Activated T-helper 1 cell treated with Interleukin-2 at 50 U/mL for 16 hours (primary cell): ENCODE data around the gene SAMHD1.
A peak's percentile ranks its signal among the peaks of the same experiment; 100 is the strongest.

Source experiments
- DNase-seq: peaks from one replicate; pipeline ENCODE4 v3.0.0-alpha.2; 2020; ENCODE audit warnings: low read depth

The SAMHD1 gene

DNA sequence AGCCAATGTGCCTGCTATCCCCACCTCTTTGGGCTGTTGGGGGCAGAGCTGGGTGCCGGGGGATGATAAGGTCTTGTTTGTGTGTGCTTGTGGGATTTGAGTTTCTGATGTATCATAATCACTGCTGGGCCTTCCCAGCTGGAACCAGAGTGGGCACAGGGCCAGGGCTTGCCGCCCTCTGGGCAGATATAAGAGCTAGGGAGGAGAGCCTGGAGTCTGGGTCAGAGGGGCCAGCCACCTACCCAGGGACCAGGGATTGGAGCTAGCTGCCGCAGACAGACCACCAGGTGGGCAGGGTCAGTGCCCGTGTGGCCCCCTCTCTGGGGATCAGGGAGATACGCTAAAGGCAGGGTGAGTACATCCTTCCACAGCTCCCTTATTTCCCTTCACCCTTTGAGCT is 78.7 kb downstream of the SAMHD1 start:
- DNase-seq, result no peak

DNA sequence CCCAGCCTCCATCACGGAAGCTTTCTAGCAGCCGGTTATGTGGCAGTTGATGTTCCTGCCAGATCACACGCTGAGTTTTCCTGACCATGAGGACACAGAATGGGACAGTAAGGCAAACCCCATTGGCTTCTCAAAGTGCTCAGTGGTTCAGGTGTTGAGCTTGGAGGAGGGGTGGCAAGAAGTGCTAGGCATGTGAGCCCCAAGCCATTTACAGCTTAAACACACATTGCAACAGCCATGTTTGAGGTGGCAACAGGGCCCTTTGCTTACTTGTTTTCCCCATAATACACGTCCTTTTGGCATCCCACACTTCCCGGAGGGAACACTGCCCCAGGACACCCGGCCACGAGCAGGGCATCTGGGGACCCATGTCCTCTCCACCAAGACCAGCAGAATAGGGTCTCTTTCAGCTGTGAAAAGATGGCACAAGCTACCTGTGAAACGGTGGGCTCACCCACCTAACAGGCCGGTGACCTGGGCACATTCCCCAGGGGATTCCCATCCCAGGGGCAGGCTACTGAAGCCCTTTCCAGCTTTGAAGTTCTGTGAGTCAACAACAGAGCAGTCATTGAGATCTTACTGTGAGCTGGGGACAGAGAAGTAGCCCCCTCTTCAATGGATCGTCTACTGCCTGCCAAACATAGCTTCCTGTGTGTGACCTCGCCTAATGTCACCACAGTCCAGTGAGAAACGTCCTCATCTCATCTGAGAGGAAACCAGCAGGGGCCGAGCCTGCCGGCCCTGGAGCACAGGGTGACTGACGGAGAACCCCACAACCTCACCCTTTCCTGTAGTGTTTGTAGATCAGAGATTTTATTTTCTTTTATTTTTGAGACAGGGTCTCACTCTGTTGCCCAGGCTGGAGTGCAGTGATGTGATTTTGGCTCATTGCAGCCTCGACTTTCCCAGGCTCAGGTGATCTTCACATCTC is 79.6 kb downstream of the SAMHD1 start:
- DNase-seq, result no peak

DNA sequence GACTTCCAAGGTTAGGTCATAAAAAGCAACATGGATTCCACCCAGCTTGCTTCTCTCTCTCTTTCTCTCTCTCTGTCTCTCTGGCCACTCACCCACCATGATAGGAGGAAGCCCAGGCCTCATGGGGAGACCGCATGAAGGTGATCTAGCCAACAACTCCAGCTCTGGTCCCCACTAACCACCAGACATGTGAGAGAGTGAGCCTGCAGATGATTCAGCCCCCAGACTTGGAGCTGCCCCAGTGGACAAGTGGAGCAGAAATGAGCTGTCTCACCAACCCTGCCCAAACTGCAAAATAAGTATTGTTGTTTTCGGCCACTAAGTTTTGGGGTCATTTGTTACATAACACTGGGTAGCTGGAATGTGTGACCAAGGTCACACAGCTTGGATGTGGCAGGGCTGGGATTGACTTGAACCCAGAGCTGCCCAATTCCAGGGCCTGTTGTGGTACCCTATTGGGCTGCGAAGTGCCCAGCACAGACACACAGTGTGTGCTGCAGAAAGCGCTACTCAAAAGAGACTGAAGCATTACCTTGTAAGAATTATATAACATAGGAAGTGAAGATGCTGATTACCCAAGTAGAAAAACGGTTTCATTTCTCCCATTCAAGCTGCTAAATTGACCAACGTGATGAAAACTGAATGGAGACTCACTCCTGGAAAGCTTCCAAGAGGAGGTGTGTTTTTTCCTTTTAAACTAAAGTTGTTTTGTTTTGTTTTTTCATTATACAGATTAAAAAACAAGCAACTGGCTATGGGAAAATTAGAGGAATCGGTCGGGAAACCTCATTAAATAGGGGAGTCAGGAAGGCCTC is 84.6 kb downstream of the SAMHD1 start:
- DNase-seq, result no peak

DNA sequence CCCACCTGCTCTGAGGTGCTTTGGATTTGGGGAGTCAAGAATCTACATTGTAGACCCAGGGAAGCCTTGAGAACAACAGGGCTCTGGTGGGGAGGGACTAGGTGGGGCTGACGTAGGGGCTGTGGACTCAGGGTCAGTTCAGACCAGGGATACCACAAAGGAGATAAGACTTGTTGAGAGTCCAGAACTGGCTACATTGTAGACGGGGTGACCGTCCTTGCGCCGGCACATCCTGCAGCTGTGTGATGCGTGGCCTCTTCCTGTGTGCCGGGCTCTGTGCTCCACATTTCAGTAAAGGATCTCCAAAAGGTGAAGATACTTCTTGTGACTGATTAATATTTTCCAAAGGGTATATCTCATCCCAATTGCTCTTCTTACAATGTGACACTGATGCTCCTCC is 85.3 kb downstream of the SAMHD1 start:
- DNase-seq, result no peak

DNA sequence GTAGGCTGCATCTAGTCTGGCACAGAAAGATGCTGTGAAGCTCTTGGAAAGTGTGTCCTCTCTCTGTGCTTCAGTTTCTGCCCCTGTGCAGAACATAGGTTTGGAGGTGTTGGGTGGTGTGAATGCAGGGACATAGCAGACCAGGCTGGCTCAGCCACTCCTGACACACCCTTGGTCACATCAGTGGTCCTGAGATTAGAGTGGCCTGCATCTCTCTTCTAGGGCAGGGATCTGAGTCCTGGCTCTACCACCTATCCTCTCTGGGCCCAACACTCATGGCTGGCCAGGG is 85.7 kb downstream of the SAMHD1 start:
- DNase-seq, result no peak

DNA sequence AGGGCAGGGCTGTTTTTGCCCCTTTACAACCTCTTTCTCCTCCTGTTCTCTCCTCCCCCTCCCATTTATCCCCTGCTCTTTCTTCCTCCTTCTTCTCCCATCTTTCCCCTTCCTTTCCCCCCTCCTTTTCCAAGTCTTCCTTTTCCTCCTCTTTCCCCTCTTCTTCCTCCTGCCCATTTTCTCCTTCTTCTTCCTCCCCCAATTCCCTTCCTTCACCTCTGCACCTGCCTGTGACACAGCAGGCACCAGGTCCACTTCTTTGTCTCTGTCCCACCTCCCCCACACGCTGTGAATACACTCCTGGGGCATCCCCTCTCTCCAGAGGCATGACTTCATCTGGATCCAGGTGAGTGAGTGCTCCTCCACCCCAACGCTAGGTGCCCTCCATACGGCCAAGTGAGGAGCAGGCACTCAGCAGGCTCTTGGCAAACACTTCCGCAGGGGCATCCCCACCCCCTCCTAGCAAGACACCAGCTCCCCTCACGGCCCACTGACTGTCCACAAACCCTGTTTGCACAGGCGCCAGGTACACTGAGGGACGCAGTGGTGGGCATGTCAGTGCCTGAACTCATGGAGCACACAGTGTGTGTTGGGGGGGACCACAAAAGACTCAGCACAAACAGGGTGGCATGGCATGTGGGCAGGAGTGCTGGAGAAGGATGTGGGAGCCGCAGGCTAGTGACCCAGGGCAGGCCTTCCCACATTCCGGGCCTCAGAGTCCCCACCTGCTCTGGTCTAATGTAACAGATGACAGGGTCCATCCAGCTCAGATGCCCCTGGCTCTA is 86.2 kb downstream of the SAMHD1 start:
- DNase-seq, result no peak

DNA sequence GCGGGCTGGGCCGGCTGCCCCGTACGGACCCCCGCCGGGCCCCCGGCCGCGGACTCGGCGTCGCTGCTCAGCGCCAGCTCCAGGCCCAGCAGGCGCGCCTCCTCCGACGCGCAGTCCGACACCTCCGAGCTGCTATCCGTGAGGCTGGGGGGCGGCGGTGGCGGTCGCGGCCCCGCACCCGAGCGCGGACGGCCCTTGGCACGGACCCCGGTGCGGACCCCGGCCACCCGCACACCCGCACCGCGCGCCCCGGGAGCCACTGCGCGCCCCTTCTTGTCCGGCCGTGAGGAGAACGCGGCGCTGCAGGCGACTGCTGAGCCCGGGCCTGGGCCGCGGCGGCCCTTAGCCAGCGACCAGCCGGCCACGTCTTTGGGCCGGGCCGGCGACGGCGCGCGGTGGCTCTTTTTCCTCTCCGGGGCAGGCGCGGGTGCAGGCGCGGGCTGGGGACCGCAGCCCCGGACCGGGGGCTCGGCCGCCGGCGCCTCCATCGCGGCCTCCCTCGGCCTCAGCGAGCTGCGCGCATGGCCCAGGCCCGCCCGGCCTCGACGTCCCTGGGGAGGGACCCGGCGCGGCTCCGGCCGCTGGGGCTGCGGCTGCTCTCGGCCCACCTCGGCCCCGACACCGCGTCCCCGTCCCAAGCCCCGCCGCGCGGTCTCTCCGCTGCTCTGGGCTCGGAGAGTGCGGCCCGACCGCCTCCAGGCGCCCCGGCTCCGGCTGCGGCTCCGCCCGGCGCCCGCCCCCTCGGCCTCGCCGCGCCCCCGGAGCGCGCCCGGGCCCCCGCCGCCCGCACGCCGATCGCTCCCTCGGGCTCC is 88.4 kb downstream of the SAMHD1 start:
- no peak for DNase-seq

DNA sequence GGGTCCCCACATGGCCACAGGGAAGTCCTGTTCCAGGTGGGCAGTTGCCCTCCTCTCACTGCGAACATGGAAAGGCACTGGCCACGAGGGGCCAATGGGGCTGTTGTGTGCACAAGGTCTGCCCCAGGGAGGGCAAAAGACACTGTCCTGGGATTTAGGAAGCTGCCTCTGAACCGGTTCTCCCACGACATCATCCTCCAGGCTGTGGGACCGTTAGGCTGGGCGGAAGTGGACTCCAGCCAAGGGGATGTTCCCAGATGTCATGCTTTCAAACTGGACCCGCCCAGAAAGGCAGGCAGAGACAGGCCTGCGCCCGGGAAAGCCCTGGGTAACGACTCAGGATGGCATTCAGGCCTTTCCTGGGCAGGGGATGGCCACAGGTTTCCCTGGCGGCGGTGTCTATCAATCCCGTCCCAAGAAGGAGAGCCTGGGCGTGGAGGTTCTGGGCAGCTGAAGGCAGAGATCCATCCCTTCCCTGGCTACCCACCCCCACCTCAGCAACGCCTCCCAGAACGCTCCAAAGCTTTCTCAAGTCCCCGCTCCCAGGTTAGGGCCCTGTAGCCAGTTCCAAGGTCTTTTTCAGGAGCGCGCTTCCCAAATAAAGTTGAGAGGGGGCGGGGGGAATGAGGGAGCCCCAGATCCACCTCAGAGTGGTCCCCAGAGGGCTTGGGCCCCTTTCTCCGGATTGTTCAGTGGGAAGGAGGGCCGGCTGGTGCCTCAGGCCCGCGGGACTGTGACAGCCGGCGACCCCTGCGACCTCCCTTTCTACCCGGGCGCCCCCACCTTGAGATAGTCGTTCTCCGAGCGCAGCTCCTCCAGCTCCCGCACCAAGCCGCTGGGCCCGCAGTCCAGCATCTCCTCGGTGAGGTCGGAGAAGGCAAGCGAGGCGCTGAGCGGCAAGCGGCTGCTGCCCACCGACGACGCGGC is 89.4 kb downstream of the SAMHD1 start:
- no peak for DNase-seq

DNA sequence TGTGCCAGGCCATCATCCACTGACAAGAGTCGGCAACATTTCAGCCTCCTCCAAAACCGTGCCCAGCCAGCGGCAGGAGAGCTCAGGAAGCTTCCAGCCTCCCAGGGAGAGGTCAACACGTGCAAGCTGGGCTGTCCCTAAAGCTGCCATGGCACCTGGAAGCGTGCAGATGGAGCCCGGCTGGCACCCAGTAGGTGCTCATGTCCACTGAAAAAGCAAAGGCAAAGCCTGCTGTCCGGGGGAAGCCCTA is 90.0 kb downstream of the SAMHD1 start:
- DNase-seq, result no peak

DNA sequence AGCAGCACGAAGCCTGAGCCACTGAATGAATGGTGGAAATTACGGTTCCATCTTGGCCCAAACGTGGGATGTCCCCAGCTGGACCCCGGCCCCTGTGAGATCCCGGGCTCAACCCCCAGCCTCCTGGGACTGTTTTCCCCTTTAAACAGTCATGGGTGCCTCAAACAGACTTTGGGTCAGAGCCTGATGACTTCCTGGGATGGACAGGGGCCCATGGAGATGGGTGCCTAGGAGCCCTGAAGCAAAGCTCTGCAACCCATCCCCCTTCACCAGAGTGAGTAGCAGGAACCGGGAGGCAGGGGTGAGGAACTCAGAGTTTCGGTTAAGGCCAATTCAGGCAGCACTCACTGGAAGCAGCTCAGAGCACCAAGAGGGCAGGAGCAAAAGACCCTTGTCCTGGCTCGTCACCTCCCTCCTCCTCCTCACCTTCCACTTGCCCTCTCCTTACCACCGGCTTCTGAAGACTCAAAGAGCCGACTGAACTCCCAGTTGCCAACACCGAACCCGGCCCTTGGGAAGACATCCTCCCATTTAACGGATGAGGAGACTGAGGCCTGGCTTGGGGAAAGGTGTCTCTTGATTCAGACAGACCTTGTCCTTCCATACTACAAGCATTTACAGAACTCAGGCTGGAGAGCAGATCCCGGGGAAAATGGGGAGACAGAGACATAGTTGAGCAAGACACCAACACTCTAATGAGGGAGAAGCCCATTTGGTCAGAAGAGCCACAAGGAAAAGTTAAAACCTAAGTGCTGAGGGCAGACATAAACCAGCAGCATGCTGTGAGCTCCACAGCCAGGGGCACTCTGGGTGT is 90.5 kb downstream of the SAMHD1 start:
- DNase-seq, result no peak

DNA sequence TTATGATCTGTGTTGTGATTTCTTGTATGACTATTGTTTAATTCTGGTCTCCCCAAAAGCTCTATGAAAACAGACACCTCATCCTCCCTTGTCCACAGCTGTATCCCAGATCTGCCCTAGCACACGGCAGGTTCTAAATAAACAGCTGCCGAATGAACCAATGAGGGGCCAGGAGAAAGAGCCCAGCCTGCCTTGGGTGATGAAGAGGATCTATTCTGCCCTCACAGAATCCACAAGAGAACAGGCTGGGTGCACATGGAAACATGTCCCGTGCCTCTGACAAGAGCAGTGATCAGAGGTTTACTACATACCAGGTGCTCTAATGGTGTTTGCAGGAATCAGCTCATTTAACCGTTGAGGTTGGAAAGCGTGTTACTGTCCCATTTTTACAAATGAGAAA is 91.2 kb downstream of the SAMHD1 start:
- no peak for DNase-seq

DNA sequence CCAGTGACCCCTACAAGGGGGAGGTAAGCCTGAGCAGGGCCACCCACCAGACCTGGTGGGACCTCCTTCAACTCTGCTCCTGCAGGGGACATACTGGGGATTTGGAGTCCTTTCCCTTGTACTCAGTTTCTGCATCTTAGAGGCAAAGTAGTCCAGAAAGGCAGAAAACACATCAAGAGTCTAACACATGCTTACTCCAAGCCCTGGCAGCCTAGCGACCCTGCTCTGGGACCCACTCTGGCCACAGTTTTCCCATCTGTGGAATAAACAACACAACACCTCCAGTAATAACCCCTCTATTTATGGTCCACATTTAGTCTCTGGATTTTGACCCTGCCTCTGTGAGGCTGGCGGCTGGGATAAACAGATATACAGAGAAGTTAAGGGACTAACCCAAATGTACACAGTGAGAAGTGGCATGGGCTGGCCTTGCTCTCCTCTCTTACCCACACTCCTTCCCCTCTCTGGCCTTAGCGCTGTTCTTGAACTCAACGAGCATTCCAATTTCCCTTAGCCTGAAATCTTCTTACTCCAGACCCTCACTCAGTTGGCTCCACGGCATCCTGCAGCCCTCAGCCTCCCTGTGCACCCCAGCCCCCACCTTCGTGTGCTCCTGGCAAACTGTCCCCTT is 91.7 kb downstream of the SAMHD1 start:
- DNase-seq, result no peak

DNA sequence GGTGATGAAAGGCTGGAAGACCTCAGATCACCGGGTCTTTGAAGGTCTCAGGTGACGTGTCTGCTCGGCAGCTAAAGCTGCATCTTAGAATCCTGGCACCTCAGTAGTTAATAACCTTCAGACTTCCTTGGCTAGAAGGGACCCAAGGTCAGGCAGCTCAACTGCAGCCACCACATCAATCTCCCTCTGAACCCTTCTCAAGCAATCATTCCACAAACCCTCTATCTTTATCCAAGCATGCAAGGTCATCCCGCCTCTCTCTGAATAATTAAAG is 92.3 kb downstream of the SAMHD1 start:
- DNase-seq, result no peak

DNA sequence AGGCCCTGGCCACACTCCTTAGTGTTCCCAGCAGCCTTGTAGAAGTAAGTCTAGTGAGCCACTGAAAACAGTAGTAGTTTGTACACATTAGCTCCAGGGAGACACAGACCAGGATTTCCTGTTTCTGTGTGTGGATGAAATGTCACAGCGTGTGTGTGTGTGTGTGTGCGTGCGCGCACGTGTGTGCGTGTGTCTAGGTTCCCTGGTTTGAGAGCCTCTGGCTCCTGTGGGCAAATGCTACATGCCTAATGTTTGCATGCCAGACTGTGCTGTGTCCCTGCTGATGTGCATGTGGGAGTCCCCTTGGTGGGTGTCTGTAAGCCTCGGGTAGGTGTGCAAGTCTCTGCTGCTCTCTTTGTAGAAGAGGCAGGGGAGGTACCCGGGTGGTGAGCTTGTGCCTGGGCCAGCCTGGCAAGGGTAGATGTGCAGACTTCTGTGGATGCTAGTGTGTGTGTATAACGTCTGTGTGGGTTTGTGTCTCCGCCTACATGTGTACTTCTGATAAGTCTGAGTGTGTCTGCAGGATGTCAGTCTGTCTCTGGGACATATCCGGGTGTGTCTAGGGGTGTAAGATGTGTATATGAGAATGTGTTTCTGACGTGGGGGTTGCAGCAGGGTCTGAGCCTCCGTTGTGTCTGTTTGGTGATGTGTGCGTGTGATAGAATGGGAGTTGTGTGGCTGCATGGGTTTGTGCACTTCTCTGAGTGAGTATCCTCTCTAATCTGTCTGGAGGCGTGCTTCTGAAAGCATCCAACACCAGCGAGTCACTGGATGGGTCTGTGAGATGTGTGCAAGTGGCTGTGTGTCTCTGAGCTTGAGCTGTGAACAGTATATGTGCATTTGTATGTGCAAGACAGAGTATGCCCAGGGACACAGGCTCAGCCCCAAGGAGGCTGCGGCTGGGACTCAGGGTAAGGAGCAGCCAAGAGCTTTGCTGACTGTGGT is 94.5 kb downstream of the SAMHD1 start:
- DNase-seq, result peak; percentile 20

DNA sequence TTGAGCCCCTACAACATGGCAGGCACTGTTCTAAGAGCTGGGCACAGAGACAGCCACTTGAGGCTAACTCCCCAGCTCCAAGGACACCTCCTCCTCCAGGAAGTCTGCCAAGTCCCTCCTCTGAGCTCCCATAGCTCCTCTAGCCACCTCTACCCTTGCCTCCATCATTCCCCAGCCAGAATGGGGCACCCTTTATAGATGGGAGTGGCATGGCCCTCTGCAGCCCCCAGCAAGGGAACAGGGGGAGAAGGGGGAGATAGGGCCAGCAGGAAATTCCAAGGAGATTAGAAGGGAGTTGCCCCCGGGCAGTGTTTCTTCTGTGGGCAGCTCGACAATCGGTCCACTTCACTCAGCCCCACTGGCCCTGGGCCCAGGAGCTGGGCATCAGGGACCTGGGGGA is 95.3 kb downstream of the SAMHD1 start:
- no peak for DNase-seq

DNA sequence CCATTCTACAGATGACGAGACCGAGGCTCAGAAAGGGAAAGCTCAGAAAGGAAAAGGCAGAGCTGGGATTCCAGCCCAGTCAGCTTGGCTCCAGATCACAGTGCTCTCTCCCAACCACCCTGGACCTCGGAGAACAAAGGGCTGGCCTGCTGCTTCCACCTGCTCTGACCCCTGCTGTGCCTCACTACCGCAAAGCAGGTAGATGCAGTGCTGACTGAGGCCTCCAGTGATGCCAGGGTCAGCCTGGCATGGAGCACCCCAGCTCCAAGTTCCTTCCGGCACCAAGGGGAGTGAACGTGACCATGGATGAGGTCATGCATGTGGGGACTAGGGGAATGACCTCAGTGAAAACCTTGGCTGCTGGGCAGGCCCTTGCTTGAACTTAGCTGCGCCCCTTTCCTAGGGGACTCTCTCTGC is 96.3 kb downstream of the SAMHD1 start:
- no peak for DNase-seq

DNA sequence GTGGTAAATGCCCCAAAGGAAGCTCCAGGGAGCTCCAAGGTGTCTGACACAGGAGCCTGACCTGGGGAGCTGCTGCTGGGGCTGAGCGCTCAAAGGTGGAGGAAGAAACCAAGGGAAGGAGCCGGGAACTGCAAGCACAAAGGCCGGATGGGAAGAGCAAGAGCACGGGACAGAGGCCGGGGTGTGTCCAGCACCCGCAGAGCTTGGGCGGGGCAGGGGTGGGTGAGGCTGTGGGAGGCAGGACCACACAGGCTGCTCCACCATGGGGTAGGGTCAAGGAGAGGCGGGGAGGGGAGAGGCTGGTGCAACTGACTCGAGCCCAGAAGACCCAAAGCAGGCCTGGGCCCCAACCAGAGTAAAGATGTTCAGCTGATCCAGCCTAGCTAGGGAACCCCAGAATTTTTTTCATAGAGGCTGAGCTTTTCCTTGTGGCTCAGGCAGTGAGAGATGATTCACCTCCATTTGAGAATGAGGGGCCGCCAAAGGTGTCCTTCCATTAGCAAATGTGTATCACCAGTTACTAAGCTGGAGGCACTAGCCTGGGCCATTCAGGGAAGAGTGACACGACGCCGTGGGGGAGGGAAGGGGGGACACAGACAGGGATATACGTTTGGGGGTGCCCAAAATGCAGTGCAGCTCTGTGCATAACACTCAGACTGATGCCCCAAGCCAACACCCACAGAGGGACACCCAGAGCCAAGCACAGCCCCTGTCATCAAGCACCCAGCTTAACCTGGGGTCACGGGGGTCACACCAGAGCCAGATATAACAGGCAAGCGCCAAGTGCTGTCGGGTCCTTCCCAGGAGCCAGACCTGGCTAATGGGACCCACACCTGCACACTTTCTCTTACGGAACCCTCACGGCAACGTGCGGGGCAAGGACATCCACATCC is 96.9 kb downstream of the SAMHD1 start:
- no peak for DNase-seq

DNA sequence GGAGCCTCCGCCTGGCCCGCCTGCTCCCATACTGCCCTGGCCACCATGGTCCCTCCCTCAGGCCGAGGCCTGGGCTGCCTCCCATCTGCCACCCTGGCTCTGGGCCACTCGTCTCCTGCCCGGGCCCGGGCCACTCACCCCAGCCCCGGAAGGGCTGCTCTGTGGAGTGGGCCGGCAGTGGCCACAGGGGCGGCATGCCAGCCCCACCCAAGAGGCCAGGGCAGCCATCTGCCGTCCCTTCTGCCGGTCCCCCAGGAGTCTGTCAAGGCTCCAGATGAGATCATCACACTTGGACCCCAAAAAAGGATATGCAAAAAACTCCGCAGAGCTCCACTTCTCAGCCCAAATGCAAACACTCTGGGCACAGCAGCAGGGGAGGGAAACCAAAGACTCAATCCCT is 99.3 kb downstream of the SAMHD1 start:
- DNase-seq, result no peak
